Frontal cortex (tissue), 4 donors: ENCODE results near the gene LRRTM1. TPM values are rescaled to one million over a fixed set of nuclear protein-coding genes. Genes with fewer than 3 reads are reported as not detected.
A peak's percentile ranks its signal among the peaks of the same experiment; 100 is the strongest.

Experiments used
- DNase-seq, 2 donors: peaks; one replicate each; pipeline ENCODE4 v3.0.0; 2012; ENCODE audit warnings: low spot score in 2 of 2
- FAIRE-seq: peaks from 2 replicates; lab custom pipeline; 2012; peaks lifted over from hg19 to GRCh38; lab: Jason Lieb, UNC
- total RNA-seq: library from RNA; depleted of rRNA; stranded (reverse); fragments of >200 nt; gene quantifications from one replicate; pipeline ENCODE4 v1.2.3, GENCODE V29; 2014
- donor health status: control.
- donor health status: control.
- donor health status: control.

LRRTM1 gene, protein sequence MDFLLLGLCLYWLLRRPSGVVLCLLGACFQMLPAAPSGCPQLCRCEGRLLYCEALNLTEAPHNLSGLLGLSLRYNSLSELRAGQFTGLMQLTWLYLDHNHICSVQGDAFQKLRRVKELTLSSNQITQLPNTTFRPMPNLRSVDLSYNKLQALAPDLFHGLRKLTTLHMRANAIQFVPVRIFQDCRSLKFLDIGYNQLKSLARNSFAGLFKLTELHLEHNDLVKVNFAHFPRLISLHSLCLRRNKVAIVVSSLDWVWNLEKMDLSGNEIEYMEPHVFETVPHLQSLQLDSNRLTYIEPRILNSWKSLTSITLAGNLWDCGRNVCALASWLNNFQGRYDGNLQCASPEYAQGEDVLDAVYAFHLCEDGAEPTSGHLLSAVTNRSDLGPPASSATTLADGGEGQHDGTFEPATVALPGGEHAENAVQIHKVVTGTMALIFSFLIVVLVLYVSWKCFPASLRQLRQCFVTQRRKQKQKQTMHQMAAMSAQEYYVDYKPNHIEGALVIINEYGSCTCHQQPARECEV
- total RNA-seq, result 11.4 TPM

DNA sequence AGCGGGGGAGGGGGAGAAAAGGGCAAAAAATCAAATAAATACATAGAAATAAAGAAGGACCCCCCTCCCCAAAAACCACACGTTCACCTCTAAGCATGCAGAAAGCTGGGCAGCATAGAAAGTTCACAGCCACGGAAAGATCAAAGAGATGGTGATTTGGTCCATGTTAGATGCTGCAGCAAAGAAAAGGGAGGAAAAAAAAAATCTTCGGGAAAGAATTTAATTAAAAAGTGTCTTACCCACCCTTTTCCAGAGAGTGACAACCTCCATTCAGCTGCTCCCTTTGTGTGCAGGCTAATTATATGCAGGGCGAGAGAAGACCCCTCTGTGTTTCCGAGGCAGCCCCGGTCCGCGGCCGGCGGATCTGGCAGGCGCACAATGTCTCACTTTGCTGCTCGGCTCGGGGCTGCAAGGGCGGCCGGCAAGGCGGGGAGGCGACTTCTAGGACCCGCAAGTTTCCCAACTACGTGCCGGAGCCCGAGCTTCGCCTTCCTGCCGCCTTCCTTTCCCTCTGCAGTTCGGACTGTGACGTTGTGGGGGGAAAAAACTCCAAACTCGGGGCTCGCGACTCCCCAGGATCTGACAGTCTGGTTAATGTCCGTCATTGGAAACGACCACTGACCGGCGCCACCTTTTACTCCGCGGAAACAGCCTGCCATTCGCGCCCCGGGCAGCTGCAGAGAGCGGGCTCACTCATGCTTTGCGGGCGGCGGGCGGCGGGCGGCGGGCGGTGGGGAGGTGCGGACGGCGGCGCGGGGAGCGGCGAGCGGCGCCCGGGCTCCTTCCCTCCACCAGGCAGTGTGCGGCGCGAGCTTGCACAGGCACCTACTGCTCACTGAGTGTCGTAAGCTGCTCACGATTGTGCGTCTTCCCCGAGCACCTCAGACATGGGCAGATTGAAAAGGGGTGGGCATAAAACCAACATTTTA lies at the start of gene LRRTM1:
Gene LRRTM1 (minus strand): TSS at position 844 of the 929 bp plus-strand sequence. CDS start 933 bp downstream, outside the sequence.
- no peak for FAIRE-seq

DNA sequence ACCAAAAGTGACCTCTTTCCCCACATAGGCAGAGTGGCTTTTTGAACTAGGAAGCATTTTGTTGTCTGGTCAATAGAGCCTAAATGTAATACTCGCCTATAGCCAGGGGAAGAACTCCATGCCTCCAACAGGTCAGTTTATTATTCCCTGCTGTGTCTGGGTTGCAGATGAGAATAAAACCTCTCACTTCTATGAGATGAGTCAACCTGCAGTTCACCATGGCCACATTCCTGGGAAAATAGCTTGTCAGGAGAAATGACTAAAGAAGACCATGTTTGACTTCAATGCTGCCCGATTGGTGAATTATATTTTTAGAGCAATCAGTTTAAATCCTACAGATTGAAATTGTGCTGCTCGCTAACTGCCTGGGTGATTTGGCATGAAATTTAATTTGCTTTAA lies 46.7 kb upstream of the LRRTM1 start:
- FAIRE-seq (no peak), DNase-seq (no peak)

More for the DNA sequence above, at the start of gene LRRTM1:
- DNase-seq, result peak; percentile 43 to 58

DNA sequence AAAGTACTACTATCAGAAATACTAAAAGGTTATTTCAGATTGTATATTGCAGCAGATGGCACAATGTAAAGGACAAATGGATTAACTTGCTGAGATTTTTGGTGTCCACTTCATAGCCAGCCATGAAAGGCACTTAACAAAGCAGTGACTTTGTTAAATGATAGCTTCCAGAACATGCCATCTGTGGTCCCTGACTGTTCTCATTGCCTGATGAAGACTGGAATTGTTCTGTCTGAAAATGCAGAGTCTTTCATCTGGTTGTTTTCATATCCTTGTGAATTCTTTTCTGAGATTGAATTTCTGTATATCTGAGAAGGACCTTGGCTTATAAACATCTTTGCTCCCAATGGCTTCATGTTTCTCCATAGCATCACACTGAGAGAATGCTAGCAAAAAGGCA lies 44.4 kb upstream of the LRRTM1 start:
- DNase-seq (no peak), FAIRE-seq (no peak)

DNA sequence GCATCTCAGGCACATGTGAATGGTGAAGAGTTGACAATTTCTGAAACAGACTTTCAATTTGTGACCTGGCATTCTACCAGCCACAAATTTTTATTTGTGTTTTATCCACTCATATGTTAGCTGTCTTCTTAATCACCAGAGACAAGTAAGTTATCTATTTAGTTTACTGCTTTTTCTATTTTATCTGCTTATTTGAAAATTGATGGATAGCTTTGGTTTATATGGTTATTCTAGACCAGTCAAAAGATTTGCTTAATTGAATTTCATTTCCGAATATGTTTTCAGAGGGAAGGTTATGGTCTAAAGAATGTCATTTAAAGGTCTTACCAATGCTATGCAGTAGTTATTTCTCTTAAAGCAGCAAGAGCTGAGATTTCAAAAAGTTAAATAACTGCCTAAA lies 43.5 kb upstream of the LRRTM1 start:
- no peak for FAIRE-seq

DNA sequence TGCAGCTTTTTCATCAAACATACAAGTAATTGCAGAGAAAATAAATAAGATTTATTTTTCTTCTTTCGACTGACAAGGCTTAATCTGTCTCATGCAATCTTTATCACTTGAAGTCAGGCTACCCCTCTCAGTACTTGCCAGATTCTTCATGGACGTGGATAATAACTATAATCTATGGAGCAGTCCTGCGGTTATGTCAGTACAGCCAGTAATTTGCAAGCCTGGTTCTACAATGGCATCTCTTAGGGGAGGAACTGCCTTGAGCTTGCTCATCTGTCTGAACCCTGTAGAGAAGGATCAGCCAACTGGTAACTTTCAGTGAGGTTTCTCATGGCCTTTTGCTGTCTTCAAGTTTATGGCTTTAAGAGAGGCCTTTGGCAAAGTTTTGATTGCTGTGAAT lies 35.5 kb upstream of the LRRTM1 start:
- FAIRE-seq (no peak), DNase-seq (no peak)

More for the DNA sequence above, 43.5 kb upstream of the LRRTM1 start:
- no peak for DNase-seq

DNA sequence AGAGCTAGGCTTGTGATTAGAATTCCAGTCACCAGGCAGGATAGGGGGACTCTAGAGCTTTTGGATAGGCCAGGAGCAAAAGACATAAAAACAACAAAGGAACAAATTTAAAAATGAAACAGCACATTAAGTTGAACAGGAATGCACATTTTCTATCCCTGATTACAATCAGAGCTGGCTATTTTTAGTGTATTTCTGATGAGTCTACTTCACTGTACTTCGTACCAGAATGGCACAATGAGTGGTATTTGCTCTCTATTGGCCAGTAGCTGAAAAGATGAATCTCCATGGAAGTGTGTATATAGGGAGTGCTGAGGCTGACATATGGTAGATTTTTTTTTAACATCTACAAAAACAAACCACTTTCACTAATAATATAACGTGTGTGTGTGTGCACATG lies 34.2 kb upstream of the LRRTM1 start:
- FAIRE-seq, result no peak
- DNase-seq, result no peak

DNA sequence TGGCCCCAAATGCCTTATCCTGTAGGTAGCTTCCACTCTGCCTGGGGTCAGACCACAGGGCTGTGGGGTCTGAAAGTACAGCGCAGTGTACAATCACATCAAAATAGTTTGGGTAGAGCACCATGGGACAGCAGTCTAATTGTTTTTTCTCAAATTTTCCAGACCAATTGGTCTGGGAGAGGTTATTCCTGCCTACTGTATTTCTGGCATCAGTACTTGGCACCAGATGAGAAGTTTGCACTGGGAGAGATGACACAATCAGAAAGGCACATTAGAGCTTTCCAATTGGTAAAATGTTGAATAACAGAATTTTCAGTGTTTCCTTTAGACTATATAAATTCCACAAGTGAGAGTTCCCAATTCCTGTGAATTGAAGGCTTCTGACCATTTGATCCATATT lies 30.9 kb upstream of the LRRTM1 start:
- FAIRE-seq (no peak), DNase-seq (no peak)

DNA sequence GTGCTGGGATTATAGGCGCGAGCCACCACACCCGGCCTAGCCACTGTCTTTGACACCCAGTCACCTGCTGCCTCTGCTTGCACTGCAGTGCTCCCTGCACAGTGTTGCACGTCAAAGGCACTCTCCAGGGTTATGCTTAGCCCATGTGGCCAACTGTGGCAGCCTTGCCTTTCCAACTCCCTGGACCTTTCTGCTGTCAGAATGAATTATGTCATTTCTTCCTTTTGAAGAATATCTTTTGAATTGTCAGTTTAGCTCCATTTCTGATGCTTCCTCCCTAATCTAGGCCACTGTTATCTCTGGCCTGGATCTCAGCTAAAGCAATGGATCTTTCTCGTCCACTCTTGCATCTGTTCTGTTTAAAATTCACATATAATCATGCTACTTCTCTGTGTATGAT lies 29.3 kb upstream of the LRRTM1 start:
- FAIRE-seq, result no peak
- no peak for DNase-seq

DNA sequence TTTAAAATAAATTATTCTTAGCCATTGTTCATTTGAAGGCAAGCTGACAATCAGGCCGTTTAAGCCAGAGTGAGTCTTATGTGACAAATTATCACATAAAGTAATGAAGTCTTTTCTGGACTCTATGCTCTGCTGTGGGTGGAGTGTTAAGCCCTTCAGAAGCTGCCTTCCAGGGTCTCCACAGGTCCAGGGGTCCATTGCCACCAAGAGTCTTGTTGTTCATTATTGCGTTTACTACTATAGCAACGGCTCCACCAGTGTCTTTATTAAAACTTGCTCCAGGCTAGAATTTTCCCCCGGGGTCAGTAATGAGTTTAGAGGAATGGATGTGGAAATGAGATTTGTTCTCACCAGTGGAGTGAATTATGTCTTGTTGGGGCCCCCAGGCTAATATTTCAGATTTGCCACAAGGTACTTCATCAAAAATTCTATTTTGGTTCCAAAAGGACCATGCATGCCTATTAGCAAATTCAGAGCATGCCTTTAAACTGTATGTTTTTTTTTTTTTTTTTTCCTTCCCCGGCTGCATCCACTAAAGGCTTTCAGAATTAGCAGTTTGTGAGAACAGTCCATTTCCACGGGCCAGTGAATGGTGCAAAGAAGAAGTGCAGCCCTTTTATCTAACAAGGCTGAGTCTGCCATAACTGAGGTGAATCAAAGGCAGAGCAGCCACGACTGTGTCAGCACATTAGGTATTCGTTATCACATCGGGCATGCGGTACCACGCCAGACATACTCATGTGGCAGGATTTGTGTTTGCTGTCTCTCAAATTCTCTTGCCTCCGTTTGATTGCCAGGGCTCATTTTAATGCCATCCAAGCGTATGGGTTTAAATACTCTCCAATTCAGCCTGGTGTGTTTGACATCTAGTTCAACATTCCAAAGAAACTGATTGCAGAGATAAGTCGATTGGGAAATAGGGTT lies 26.2 kb upstream of the LRRTM1 start:
- FAIRE-seq (no peak), DNase-seq (no peak)

DNA sequence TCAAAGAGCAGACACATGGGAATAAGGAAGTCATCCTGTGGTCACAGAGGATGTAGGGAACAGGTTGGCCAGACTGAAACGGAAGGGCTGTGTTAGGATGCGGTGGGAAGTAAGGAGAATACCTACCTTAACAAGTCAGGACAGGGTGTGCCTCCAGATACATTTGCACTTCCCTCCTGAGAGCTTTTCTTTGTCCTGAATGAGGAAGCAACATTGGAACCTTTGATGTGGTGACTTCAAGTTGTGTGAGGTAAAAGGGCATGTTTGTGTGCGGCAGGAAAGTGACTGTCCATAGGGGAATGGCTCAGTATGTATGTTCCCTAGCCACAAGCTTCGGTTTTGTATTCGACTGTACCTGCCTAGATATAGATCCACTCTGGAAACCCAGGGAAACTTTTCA lies 24.9 kb upstream of the LRRTM1 start:
- FAIRE-seq (no peak), DNase-seq (no peak)

DNA sequence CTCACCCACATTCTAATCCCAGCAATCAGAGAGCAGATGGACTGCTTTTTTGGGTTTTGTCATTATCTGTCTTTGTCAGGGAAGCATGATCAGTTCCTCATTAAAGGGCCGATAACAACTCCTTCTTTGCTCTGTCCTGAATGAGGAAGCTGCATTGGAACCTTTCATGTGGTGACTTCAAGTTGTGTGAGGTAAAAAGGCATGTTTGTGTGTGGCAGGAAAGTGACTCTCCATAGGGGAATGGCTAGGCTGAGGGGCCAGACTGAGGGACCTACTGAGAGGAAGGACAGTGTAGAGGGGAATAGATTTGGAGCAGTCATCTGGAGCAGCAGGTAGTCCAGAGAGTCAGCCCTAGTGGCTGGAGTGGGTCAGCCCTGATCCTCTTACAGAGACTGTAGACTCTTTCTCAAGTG lies 23.6 kb upstream of the LRRTM1 start:
- FAIRE-seq (no peak), DNase-seq (no peak)

DNA sequence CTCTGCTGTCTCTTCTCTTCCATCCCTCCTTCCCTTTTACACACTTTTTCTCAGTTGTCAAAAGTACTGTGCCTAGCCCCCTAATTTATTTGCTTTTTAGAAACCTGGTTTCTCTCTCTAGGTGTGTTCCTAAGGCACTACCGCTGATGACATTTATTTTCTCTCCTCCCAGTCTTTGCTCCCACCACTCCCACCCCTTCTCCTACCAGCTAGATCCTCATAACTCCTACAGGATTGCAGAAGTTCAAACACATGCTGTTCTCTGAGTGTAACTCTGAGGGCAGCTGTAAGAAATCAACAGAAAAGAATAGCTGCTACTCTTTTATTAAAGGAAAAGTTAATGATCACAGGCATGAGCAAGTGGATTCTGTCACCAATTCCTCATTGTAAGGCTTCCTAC lies 22.3 kb upstream of the LRRTM1 start:
- no peak for DNase-seq
- FAIRE-seq, result no peak

DNA sequence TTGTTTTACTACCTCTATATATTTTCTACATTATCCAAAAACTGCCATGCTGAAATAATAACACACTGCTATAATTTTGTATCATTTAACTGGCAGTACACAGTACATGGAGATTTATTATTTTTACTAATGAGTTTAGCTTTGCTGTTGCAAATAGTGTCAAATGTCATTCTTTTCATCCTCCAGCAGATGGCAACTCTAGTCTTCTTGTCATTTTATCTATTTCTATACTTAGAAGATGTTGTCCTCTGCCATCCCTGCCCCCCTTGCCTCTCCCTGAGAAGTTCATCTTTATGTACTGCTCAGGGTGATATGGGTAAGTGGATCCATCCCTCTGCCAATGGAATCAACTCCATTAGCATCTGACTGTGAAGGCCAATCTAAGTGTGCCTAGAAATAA lies 21.7 kb upstream of the LRRTM1 start:
- peak; percentile 17 for FAIRE-seq

DNA sequence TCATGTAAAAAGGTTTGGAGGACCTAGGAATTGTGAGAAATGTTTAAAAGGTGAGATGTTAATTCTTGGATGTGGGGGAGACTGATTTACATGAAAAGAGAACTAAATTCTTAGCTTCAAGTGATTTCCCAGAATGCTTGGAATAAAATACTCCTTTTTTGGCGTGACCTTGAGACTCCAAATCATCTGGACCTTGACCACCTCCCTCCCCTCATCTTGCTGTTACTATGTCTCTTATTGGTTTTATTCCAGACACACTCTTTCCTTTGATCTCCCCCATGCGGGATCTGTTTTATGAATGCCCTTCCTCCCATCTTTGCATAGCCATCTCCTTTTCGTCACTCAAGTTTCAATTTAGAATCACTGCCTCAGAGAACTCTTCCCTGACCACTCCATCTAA lies 20.0 kb upstream of the LRRTM1 start:
- DNase-seq, result no peak
- FAIRE-seq, result no peak

More for the DNA sequence above, 21.7 kb upstream of the LRRTM1 start:
- no peak for DNase-seq

DNA sequence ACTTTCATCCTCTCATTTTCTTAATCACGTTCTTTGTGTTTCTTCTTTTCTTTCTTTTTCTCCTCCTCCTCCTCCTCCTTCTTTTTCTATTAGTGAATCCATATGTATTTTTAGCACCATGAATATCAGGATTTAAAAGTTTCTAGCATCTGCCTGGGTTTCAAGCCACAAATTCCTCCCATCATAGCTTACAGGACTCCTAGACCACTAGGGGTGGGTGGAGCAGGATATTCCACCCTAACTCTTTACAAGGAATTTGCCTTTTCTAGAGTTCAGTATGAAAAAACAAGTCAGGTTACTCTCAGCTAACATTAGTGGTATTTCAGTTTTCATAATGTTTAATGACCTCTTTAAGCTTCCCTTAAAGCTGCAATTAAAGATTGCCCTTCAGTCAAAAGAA lies 19.1 kb upstream of the LRRTM1 start:
- FAIRE-seq, result no peak
- no peak for DNase-seq

DNA sequence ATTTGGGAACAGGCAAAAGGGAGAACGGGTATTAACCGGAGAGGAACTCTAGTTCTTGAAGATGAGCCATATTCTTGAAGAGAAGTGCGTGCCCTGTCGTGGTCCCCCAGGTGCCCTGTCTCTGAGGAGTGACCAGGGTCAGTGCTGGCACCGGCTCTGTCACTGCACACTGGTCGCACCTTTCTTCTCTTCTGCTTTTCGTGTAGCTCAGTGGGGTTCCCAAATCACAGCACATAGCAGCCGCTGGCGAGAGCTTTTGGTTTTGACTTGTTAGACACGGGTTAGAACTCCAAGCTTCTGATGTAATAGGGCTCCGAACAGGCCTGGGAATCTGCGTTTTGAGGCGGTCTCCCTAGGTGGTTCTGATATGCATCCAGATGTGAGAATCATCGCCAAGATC lies 18.4 kb upstream of the LRRTM1 start:
- no peak for FAIRE-seq
- DNase-seq, result no peak

DNA sequence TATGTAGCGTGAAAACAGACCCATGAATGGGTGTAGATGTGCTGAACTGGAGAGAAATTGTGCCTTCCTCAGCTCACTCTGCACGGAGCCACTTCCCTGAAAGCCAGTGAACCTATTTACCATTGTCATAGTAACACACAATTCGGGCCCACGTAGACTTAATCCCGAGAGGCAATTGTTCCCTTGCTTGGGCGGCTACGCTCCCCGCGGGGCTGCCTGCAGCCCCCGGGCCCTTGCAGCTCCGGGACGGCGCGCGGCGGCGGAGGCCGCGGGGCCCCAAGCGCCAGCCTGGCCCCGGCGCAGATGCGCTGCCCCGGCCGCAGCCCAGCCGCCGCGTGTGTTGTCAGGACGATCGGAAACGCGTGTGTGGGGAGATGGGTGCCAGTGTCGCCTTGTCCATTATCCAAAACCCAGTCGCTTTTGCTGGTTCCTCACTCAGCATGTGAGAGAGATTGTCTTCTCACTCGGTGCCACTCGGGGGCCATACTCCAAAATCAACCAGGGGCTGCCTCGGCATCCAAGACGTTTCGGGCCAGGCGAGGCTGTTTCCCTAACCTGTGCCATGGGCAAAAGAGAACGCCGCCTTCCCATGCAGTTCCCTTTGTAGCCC lies 17.9 kb upstream of the LRRTM1 start:
- FAIRE-seq (no peak), DNase-seq (no peak)

DNA sequence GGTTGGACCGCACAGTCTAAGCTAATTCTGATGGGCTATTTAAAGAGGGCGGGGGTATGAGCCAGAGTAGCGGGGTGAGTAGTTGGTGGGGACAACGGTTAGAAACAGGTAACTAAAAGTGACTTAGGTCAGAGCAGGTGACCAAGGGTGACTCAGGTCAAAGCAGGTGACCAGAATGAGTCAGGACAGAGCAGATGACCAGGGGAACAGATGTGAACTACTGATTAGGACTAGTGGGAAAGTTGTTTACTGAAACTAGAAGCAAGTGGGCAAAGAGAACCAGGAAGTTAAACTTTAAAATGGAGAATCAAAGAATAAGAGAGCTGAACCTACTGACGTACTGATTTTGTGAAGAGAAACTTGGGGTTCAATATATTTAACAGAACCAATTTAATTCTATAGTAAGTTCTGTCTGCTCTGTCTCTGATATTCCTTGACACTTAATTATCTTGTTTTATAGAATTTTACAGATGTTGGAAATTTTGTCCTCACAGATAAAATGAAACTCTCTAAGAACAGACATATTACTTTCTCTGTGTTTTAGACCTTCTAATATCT lies 7.8 kb upstream of the LRRTM1 start:
- FAIRE-seq, result no peak
- no peak for DNase-seq

DNA sequence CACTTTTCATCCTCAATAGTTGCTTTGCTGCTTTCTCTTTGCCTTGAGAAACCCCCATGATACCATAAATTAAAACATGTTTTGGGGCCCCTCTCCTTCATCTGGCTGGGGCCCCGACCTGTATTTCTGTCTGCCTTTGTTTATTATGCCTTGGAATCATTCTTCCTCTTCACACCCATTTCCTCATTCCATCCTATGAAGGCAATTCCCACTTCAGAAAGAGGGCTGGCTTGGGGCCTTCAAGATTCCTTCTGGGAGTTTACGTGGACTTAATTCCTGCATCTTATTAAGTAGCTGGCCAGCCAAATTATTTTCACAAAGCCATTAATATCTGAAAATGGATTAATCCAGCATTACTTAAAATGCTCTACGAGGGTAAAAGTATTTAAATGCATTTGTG lies 6.8 kb upstream of the LRRTM1 start:
- DNase-seq (no peak), FAIRE-seq (no peak)
